Activated T-cell treated with anti-CD3 and anti-CD28 coated beads, Interleukin-2, amount 50 U/mL, for 72 hours (primary cell): ENCODE measurements around the gene SEMA4A. TPM values are rescaled to one million over a fixed set of nuclear protein-coding genes. Genes with fewer than 3 reads are reported as not detected.
A peak's percentile ranks its signal among the peaks of the same experiment; 100 is the strongest.
"Not testable (repeated sequence)": the region's sequence is repeated elsewhere in the genome, so short reads cannot be mapped to it uniquely, and the experiment has no call there.

Experiments used
- ATAC-seq, 2 donors: fragments of 150-1000 bp; cut with Tn5 transposase; replicated peaks in 1 of 2; 2 replicates each; pipeline ENCODE4 v1.10.0; 2021; ENCODE audit warnings: moderate library complexity in 2 of 2, mild to moderate bottlenecking in 1 of 2
- DNase-seq, 2 donors: peaks; one replicate each; pipeline ENCODE4 v3.0.0; 2021 to 2022; ENCODE audit warnings: mixed read lengths in 1 of 2
- H3K27ac Mint-ChIP-seq: one replicate; pipeline ENCODE4 v1.8.0; 2022; ENCODE audit warnings: mild to moderate bottlenecking, moderate library complexity, mixed read lengths
- H3K27me3 Mint-ChIP-seq: one replicate; pipeline ENCODE4 v1.8.0; 2022; ENCODE audit warnings: low read depth, mixed read lengths
- H3K36me3 Mint-ChIP-seq, 2 donors: one replicate each; pipeline ENCODE4 v1.8.0; 2022; ENCODE audit warnings: mixed read lengths in 2 of 2, mild to moderate bottlenecking in 1 of 2; ENCODE audit not compliant: insufficient read depth in 2 of 2
- H3K4me1 Mint-ChIP-seq: one replicate; pipeline ENCODE4 v1.8.0; 2022; ENCODE audit warnings: low read depth, mixed read lengths
- H3K4me3 Mint-ChIP-seq, 2 donors: one replicate each; pipeline ENCODE4 v1.8.0; 2022; ENCODE audit warnings: mild to moderate bottlenecking in 2 of 2, mixed read lengths in 2 of 2, moderate library complexity in 2 of 2
- H3K9me3 Mint-ChIP-seq, 2 donors: one replicate each; pipeline ENCODE4 v1.8.0; 2022; ENCODE audit warnings: mixed read lengths in 2 of 2
- total RNA-seq, 2 donors: library from RNA; stranded (reverse); gene quantifications; one replicate each; pipeline ENCODE4 v1.2.3, GENCODE V29; 2022

Gene SEMA4A
- total RNA-seq, 2 donors from 2014 or later = 63.7 to 80.3 TPM

GRCh38 chr1:156190265-156190664 is 36.9 kb downstream of the SEMA4A start:
- not testable (repeated sequence) for H3K4me1 Mint-ChIP-seq, DNase-seq, H3K9me3 Mint-ChIP-seq, ATAC-seq, H3K4me3 Mint-ChIP-seq, H3K27ac Mint-ChIP-seq, H3K27me3 Mint-ChIP-seq
- H3K36me3 Mint-ChIP-seq = peaks cover 6 to 17% of the 10 kb centered on the region in 2 donors

GRCh38 chr1:156191292-156191964 is 38.0 kb downstream of the SEMA4A start:
- no peak overlapping the region for H3K4me3 Mint-ChIP-seq
- H3K9me3 Mint-ChIP-seq = peaks cover 0 to 1% of the 10 kb centered on the region in 2 donors
- no peaks in the 10 kb centered on the region for H3K27me3 Mint-ChIP-seq
- ATAC-seq = no peak
- no peak for DNase-seq
- no peak overlapping the region for H3K27ac Mint-ChIP-seq
- H3K36me3 Mint-ChIP-seq = peaks cover 9 to 26% of the 10 kb centered on the region in 2 donors
- no peaks in the 10 kb centered on the region for H3K4me1 Mint-ChIP-seq

- Mint-ChIP-seq H3K9me3 (peaks cover 0 to 1% of the 10 kb centered on the region in 2 donors), H3K4me1 (no peaks in the 10 kb centered on the region), H3K27ac (peak overlapping the region; percentile 84), H3K4me3 (peak overlapping the region in 1 of 2 donors; percentile 93), H3K36me3 (peaks cover 11 to 28% of the 10 kb centered on the region in 2 donors), H3K27me3 (no peaks in the 10 kb centered on the region)
- ATAC-seq (no peak), DNase-seq (no peak)
Measured at GRCh38 chr1:156193208-156193487, 39.8 kb downstream of the SEMA4A start.

- peaks cover 13 to 31% of the 10 kb centered on the region in 2 donors for H3K36me3 Mint-ChIP-seq
- DNase-seq (peak; percentile 97), ATAC-seq (peak; percentile 92 to 94)
- no peaks in the 10 kb centered on the region for H3K27me3 Mint-ChIP-seq
- peak within 1 kb of the TSS in 1 of 2 donors; percentile 93 for H3K4me3 Mint-ChIP-seq
- no peaks in the 10 kb centered on the region for H3K4me1 Mint-ChIP-seq
- peak within 1 kb of the TSS; percentile 84 for H3K27ac Mint-ChIP-seq
- peaks cover 0 to 1% of the 10 kb centered on the region in 2 donors for H3K9me3 Mint-ChIP-seq
Measured at GRCh38 chr1:156193488-156194299, 40.3 kb downstream of the SEMA4A start, which contains the start of gene SLC25A44. TSS of gene SLC25A44 (plus strand) at chr1:156194104. CDS start at chr1:156199848, 5,744 bp downstream.

GRCh38 chr1:156194300-156194652 is 40.9 kb downstream of the SEMA4A start:
- DNase-seq (no peak), ATAC-seq (no peak)
- H3K4me3 Mint-ChIP-seq = peak overlapping the region in 1 of 2 donors; percentile 93
- H3K27ac Mint-ChIP-seq = peak overlapping the region; percentile 84
- H3K9me3 Mint-ChIP-seq = peaks cover 0 to 1% of the 10 kb centered on the region in 2 donors
- peaks cover 16 to 35% of the 10 kb centered on the region in 2 donors for H3K36me3 Mint-ChIP-seq
- no peaks in the 10 kb centered on the region for H3K27me3 Mint-ChIP-seq
- no peaks in the 10 kb centered on the region for H3K4me1 Mint-ChIP-seq

GRCh38 chr1:156195853-156196252 is 42.5 kb downstream of the SEMA4A start:
- peak overlapping the region in 1 of 2 donors; percentile 93 for H3K4me3 Mint-ChIP-seq
- no peaks in the 10 kb centered on the region for H3K27me3 Mint-ChIP-seq
- peak overlapping the region; percentile 66 for H3K27ac Mint-ChIP-seq
- H3K36me3 Mint-ChIP-seq = peaks cover 26 to 46% of the 10 kb centered on the region in 2 donors
- ATAC-seq (no peak), DNase-seq (no peak)
- no peaks in the 10 kb centered on the region for H3K4me1 Mint-ChIP-seq
- no peaks in the 10 kb centered on the region for H3K9me3 Mint-ChIP-seq

GRCh38 chr1:156196445-156196844 is 43.1 kb downstream of the SEMA4A start:
- Mint-ChIP-seq H3K27me3 (no peaks in the 10 kb centered on the region), H3K9me3 (no peaks in the 10 kb centered on the region), H3K4me3 (peak overlapping the region in 1 of 2 donors; percentile 93), H3K27ac (peak overlapping the region; percentile 66), H3K36me3 (peaks cover 26 to 46% of the 10 kb centered on the region in 2 donors), H3K4me1 (no peaks in the 10 kb centered on the region)
- DNase-seq (no peak), ATAC-seq (no peak)

GRCh38 chr1:156198831-156199349 is 45.5 kb downstream of the SEMA4A start:
- H3K27me3 Mint-ChIP-seq = no peaks in the 10 kb centered on the region
- peaks cover 3% of the 10 kb centered on the region for H3K4me1 Mint-ChIP-seq
- H3K27ac Mint-ChIP-seq = peak overlapping the region; percentile 95
- peak; percentile 68 to 71 for DNase-seq
- peak; percentile 86 to 88 for ATAC-seq
- H3K36me3 Mint-ChIP-seq = peaks cover 25 to 36% of the 10 kb centered on the region in 2 donors
- no peaks in the 10 kb centered on the region for H3K9me3 Mint-ChIP-seq
- no peak overlapping the region for H3K4me3 Mint-ChIP-seq

GRCh38 chr1:156200044-156200443 is 46.7 kb downstream of the SEMA4A start:
- Mint-ChIP-seq H3K36me3 (peaks cover 20 to 32% of the 10 kb centered on the region in 2 donors), H3K4me1 (peaks cover 13% of the 10 kb centered on the region), H3K9me3 (no peaks in the 10 kb centered on the region), H3K4me3 (no peak overlapping the region), H3K27ac (peak overlapping the region; percentile 89), H3K27me3 (no peaks in the 10 kb centered on the region)
- peak; percentile 27 to 52 for ATAC-seq
- DNase-seq = no peak

GRCh38 chr1:156203331-156203730 is 49.9 kb downstream of the SEMA4A start:
- H3K9me3 Mint-ChIP-seq = no peaks in the 10 kb centered on the region
- H3K27ac Mint-ChIP-seq = no peak overlapping the region
- H3K36me3 Mint-ChIP-seq = peaks cover 21 to 34% of the 10 kb centered on the region in 2 donors
- ATAC-seq (no peak), DNase-seq (no peak)
- peak overlapping the region in 1 of 2 donors; percentile 56 for H3K4me3 Mint-ChIP-seq
- no peaks in the 10 kb centered on the region for H3K27me3 Mint-ChIP-seq
- peaks cover 31% of the 10 kb centered on the region for H3K4me1 Mint-ChIP-seq

- DNase-seq (no peak), ATAC-seq (no peak)
- H3K4me3 Mint-ChIP-seq = no peak overlapping the region
- no peaks in the 10 kb centered on the region for H3K27me3 Mint-ChIP-seq
- H3K27ac Mint-ChIP-seq = no peak overlapping the region
- H3K4me1 Mint-ChIP-seq = peaks cover 42% of the 10 kb centered on the region
- H3K9me3 Mint-ChIP-seq = no peaks in the 10 kb centered on the region
- peaks cover 18 to 35% of the 10 kb centered on the region in 2 donors for H3K36me3 Mint-ChIP-seq
Measured at GRCh38 chr1:156204686-156205085, 51.3 kb downstream of the SEMA4A start.

- Mint-ChIP-seq H3K4me1 (peaks cover 48% of the 10 kb centered on the region), H3K36me3 (peaks cover 17 to 42% of the 10 kb centered on the region in 2 donors), H3K9me3 (no peaks in the 10 kb centered on the region), H3K27ac (peak overlapping the region; percentile 9), H3K27me3 (no peaks in the 10 kb centered on the region), H3K4me3 (no peak overlapping the region)
- no peak for ATAC-seq
- DNase-seq = no peak
Measured at GRCh38 chr1:156211243-156211642, 57.9 kb downstream of the SEMA4A start.

GRCh38 chr1:156212130-156212529 is 58.7 kb downstream of the SEMA4A start:
- ATAC-seq = no peak
- Mint-ChIP-seq H3K27me3 (no peaks in the 10 kb centered on the region), H3K27ac (peak overlapping the region; percentile 96), H3K4me3 (peak overlapping the region; percentile 84 to 97), H3K9me3 (no peaks in the 10 kb centered on the region), H3K4me1 (peaks cover 52% of the 10 kb centered on the region), H3K36me3 (peaks cover 17 to 42% of the 10 kb centered on the region in 2 donors)
- no peak for DNase-seq
